ENCODE measurements around the gene GABBR2.

Gene GABBR2

DNA sequence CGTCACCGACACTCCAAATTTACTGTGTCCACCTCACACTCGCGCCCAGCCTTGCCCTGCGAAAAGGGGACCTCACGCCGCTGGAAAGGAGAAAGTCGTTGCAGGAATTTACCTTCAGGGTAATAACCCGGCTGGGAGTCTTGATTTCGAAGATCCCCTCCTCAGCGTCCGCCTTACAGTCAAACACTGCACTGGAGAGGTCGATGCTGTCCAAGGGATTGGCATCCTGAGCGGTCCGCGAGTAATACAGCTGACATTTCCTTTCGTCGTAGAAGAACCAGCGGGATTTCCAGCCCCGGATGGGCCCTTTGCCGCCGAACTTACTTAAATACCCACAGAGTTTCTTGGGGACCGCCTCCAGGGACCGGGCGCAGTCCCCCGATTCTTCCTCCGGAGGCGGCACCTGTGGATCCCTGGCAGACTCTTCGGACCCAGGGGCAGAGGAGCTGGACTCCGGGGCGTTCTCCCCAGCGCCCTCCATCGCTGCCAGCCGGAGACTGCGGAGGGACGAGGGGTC is 453.6 kb downstream of the GABBR2 start:
- peak; percentile 67 for DNase-seq (ENCODE audit: low spot score)

DNA sequence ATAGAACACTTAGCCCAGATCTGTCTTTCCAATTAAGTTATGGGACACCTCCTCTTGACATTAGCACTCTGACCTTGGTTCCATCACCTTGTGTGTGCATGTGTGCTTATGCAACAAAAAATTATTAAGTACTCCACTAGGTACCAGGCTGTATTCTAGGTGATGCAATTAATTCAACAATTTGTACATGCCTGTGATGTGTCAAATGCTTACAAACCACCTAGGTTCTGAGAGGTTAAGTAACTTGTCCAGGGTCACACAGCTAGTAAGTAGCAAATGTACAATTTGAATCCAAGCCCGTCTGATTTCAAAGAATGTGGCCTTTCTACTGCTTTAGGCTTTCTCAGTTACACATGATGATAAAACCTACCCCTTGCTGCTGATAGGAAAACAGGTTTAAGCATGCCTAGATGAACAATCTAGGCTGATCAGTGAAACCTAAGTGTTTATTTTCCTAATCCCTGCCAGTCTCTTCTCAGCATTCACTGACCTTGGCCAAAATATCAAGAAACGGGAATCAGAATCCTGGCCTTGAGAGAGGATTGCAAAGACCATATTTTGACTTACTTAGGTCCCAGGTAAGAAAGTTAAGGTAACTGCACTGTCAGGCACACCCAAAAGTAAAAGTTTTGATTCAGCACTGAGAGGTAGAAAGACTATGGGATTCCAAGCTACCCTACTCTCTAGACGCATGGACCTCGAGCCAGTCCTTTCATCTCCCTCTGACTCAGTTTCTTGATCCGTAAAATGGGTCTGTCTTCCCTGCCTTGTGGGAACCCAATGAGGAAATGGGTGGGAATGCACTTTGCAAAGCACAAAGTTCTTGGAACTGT is 454.3 kb downstream of the GABBR2 start:
- DNase-seq (ENCODE audit: low spot score), result no peak

GRCh38 chr9:98253565-98253964 is 455.2 kb downstream of the GABBR2 start:
- no peak for DNase-seq (ENCODE audit: low spot score)

GRCh38 chr9:98251551-98251950 is 457.2 kb downstream of the GABBR2 start:
- DNase-seq (ENCODE audit: low spot score), result peak; percentile 73

DNA sequence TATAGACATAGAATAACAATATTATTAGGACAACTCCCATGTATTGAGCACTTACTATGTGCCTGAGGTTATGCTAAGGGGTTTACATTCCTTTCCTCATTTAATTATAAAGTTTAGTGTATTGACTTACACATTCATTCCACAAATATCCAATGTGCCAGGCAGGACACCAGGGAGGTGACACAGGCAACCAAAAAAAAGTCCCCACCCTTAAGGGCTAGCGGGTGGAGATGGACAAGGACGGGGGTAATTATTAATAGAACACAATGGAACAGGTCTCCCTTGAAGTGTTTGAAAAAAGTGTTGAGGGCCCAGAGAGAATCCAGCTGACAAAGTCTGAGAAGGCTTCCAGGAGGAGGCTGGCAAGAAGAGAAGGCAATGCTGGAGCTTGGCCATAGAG is 459.0 kb downstream of the GABBR2 start:
- DNase-seq (ENCODE audit: low spot score), result no peak

GRCh38 chr9:98248737-98249474 is 459.8 kb downstream of the GABBR2 start:
- DNase-seq (ENCODE audit: low spot score), result no peak

- no peak for DNase-seq (ENCODE audit: low spot score)
Measured at GRCh38 chr9:98247831-98248657, 460.7 kb downstream of the GABBR2 start.

- no peak for DNase-seq (ENCODE audit: low spot score)
Measured at GRCh38 chr9:98242426-98242825, 466.3 kb downstream of the GABBR2 start.

DNA sequence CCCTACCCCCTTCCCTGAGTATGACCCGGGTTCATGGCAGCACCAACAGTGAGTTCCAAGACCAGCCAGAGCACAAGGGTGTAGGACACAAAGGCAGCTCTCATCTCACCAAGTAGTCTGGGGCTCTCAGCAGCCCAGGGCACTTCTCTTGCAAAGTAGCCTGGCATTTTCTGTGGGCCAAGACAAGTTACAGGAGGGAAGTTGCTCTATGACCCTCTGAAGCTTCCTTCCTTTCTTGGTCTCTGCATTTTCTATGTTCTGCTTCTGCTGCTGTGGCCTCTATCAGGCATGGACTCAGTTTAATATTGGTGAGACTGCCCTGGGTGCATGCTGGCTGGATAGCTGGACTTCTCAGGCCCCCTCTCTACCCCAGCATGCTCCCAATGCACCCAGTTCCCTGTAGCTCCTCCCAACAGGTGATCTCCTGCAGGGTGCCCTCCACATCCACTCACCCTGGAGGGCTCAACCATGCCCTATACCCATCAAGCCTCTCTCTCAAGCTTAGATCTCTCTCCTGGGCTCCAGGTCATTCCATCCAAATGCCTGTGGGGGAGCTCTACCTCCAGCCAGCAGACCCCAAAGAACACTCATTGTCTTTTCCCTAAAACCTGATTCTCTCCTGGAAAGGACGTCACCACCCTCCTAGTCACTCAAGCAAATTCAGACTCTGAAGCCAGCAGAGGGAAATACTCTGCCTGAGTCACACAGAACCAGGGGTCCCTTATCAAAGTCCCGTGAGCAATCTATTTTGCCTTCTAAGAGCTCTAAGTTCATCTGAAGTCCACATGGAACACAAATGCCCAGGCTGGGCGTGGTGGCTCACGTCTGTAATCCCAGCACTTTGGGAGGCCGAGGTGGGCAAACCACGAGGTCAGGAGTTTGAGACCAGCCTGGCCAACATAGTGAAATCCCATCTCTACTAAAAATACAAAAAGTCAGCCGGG is 467.1 kb downstream of the GABBR2 start:
- DNase-seq (ENCODE audit: low spot score), result no peak

- DNase-seq (ENCODE audit: low spot score), result no peak
Measured at GRCh38 chr9:98240475-98240874, 468.3 kb downstream of the GABBR2 start.

Measured in hepatic stellate cell (primary cell).